Hepatocyte (in vitro differentiated cells): ENCODE results near the gene LRRK1.

Source experiments
- CTCF ChIP-seq: fragments of 200-600 bp; sonication (generic); IDR thresholded peaks from 2 replicates; pipeline ENCODE4 v1.5.1; 2016; ENCODE audit warnings: antibody characterized with exemption, mild to moderate bottlenecking; ENCODE audit not compliant: poor library complexity
- EZH2 ChIP-seq: fragments of 200-600 bp; sonication (generic); IDR thresholded peaks from 2 replicates; pipeline ENCODE4 v1.6.1; 2016; ENCODE audit warnings: antibody characterized with exemption, mild to moderate bottlenecking, borderline replicate concordance

- TF ChIP-seq CTCF (no peak), EZH2 (no peak)
Measured at GRCh38 chr15:100890850-100891249, 28.3 kb upstream of the LRRK1 start.
